ENCODE data around the gene KAZN. TPM values are rescaled to one million over a fixed set of nuclear protein-coding genes. Genes with fewer than 3 reads are reported as not detected.

The KAZN gene
- total RNA-seq, 1 donor from 2014 or later, result 5.7 TPM

DNA sequence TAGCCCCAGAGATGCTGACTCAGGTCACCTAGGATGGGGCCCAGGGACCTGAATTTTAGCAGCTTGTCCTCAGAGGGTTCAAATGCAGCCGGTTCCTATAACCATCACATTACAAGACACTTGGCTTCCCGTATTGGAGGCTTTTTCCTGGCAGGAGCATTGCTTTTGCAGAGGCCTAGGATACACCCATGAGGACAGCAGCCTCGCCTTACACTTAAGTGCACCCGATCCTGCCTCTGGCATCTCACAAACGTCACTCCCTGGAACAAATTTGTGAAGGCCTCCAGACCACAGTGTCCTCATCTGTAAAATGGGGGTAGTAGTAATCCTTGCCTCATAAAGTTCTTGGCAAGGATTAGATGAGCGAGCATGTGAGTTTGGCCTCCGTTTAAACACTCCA is 130.0 kb downstream of the KAZN start:
- DNase-seq (ENCODE audit: low read depth), result no peak
- TF ChIP-seq, protein P1, sequence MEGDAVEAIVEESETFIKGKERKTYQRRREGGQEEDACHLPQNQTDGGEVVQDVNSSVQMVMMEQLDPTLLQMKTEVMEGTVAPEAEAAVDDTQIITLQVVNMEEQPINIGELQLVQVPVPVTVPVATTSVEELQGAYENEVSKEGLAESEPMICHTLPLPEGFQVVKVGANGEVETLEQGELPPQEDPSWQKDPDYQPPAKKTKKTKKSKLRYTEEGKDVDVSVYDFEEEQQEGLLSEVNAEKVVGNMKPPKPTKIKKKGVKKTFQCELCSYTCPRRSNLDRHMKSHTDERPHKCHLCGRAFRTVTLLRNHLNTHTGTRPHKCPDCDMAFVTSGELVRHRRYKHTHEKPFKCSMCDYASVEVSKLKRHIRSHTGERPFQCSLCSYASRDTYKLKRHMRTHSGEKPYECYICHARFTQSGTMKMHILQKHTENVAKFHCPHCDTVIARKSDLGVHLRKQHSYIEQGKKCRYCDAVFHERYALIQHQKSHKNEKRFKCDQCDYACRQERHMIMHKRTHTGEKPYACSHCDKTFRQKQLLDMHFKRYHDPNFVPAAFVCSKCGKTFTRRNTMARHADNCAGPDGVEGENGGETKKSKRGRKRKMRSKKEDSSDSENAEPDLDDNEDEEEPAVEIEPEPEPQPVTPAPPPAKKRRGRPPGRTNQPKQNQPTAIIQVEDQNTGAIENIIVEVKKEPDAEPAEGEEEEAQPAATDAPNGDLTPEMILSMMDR (conservative IDR thresholded peaks at IDR 0.05; ENCODE audit: low read depth, low read length), result no peak
- no peak overlapping the region for H3K4me3 ChIP-seq (ENCODE audit: low read depth, low read length)

DNA sequence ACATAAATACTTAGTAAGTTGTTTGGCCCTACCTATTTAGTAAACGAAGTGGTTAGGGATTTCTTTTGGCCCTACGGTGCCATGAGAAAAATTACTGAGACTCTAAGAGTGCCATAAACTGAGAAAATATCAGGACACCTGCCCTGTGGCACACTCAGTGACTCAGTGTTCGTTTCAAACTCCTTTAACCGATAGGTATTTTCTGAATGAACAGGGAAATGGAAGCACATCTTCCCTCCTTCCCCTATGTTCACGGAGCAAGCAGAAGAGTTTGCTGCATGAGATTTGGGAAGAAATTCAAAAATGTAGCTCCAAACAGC is 134.2 kb downstream of the KAZN start:
- no peak overlapping the region for H3K4me3 ChIP-seq (ENCODE audit: low read depth, low read length)
- TF ChIP-seq, protein P1 (conservative IDR thresholded peaks at IDR 0.05; ENCODE audit: low read depth, low read length), result no peak
- no peak for DNase-seq (ENCODE audit: low read depth)

DNA sequence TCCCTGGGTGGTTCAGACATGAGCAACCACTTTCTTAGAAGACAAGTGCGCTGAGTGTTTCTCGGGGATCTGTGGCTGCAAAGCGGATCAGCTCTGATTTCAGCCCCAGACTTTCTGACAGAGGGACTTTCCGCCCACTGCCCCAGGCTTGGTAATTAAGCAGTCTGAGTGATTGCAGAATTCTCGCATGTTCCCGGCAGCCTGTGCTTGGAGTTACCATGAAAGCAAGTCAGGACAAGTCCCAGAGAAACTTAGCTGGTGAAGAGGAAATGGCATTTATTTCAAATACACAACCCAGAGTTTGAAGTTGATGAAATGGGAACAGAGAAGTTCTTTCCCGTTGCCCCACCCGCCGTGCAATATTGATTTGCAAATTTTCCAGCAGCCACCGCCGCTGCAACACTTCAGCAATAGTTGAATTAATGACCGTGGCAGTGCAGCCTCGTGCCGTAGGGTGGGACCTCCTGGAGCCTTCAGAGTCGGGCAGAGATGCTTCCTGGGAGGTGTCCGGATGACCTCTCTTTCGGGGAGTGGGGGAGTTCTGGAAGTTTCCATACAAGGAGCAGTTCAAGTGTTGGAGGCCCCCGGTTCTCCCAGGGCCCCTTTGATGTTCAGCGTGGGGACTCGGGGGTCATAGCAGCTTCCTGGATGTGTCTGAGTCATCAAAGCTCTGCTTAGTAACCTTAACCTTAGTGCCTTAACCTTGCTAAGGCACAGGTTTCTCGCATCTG is 134.7 kb downstream of the KAZN start:
- no peak for DNase-seq (ENCODE audit: low read depth)
- peak overlapping the region; percentile 5 for H3K4me3 ChIP-seq (ENCODE audit: low read depth, low read length)
- TF ChIP-seq, protein P1 (conservative IDR thresholded peaks at IDR 0.05; ENCODE audit: low read depth, low read length), result no peak

DNA sequence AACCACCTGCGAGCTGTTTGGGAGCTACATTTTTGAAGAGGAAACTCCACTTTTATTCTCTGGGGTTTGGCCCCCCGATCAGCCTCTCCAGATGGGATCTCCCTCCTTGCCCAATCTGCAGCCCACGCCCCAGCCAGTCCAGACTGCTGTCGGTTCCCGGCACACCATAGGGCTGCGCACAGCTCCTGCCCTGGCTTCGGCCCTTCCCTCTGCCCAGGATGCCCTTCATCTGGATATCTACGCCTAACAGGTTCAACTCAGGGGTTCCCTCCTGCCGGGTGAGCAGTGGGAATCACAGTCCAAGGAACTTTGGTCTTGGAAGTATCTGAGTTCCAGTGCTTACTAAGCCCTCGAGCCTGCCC is 135.3 kb downstream of the KAZN start:
- DNase-seq (ENCODE audit: low read depth), result no peak
- TF ChIP-seq, protein P1 (conservative IDR thresholded peaks at IDR 0.05; ENCODE audit: low read depth, low read length), result no peak
- H3K4me3 ChIP-seq (ENCODE audit: low read depth, low read length), result no peak overlapping the region

DNA sequence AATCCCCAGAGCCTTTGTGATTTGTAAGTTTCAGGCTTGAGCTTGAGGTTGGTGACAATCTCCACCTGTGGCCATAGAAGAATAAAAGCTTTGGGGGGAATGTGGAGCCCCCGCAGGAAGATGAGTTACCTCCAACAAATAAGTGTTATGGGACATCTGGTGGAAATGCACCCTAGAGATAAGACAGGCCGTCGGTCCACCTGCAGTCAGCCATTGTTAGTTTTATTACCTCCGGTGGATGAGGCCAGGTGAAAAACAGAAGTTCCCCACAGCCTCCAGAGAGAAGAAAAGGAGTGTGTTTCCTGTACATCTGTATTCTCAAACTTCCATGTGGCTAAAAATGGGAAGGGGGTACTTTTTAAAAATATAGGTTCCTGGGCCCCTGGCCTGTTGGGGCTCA is 137.4 kb downstream of the KAZN start:
- TF ChIP-seq, protein P1 (conservative IDR thresholded peaks at IDR 0.05; ENCODE audit: low read depth, low read length), result no peak
- no peak for DNase-seq (ENCODE audit: low read depth)
- no peak overlapping the region for H3K4me3 ChIP-seq (ENCODE audit: low read depth, low read length)

DNA sequence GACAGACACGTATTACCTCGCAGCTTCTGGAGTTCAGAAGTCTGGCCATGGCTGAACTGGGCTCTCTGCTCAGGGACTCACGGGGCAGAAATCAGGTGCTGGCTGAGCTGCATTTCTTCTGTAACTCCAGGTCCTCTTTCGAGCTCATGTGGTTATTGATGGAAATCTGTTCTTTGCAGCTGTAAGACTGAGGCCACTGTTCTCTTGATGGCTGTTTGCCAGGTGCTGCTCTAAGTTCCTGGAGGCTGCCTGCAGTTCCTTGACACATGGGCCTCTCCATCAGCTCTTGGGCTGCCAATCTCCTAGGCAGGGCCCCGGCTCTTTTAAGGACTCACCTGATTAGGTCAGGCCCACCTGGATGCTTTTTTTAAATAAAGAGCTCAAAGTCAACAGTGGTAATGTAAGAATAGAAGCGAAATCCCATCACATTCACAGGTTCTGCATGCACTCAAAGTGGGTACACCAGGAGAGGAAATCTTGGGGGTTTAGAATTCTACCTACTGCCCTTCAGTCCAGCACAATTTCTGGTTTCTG is 139.1 kb downstream of the KAZN start:
- TF ChIP-seq, protein P1 (conservative IDR thresholded peaks at IDR 0.05; ENCODE audit: low read depth, low read length), result no peak
- no peak for DNase-seq (ENCODE audit: low read depth)
- H3K4me3 ChIP-seq (ENCODE audit: low read depth, low read length), result no peak overlapping the region

DNA sequence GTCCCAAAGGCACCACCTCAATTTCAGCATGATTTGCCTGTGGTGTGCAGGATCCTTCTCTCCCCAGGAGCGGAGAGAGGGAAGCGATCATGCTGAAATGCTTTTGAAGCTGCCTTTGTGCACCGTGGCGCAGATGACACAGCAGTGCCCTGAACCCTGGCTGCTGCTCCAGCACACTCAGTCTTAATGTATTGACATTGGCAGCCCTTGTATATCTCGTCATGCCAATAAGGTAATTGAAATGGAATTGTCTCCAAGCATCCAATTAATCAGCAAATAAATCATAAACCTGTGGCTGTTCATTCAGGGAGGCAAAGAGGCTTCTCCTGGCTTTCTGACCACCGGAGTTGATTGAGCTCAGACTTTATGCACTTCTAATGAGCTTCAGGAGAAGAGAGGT is 139.8 kb downstream of the KAZN start:
- TF ChIP-seq, protein P1 (conservative IDR thresholded peaks at IDR 0.05; ENCODE audit: low read depth, low read length), result no peak
- no peak for DNase-seq (ENCODE audit: low read depth)
- H3K4me3 ChIP-seq (ENCODE audit: low read depth, low read length), result no peak overlapping the region

Data from epithelial cell of proximal tubule (primary cell).